HEK293 (cell line): ENCODE measurements around the gene GTF2IRD1.

Experiments
- CTCF ChIA-PET: fragments of 350-600 bp; formaldehyde crosslinking; extraction: SDS; loops from one replicate; lab custom pipeline; 2021; ENCODE audit warnings: antibody characterized with exemption; lab: Yijun Ruan, JAX
- POLR2A ChIA-PET: fragments of 300-600 bp; formaldehyde crosslinking; extraction: SDS; loops from one replicate; lab custom pipeline; 2020; ENCODE audit warnings: antibody characterized with exemption, inconsistent platforms; lab: Yijun Ruan, JAX
- H3K27ac ChIP-seq: fragments of 200-500 bp; sonication (Bioruptor generic); 2 replicates; pipeline ENCODE4 v1.5.1; 2014; ENCODE audit warnings: low read depth, low read length, control low read depth, inconsistent platforms; ENCODE audit errors: extremely low read depth
- H3K36me3 ChIP-seq, 2 experiments: fragments of 200-500 bp in 1 of 2; sonication (Bioruptor generic) in 1 of 2; 1 replicate in 1 of 2; 2 replicates in 1 of 2; pipeline ENCODE4 v1.5.1; 2014 to 2017; ENCODE audit warnings: inconsistent platforms in 2 of 2, low read length in 2 of 2; ENCODE audit not compliant: control insufficient read depth in 2 of 2, insufficient read depth in 1 of 2
- H3K4me1 ChIP-seq: fragments of 200-500 bp; sonication (Bioruptor generic); 2 replicates; pipeline ENCODE4 v1.5.1; 2014; ENCODE audit warnings: mild to moderate bottlenecking, low read length, inconsistent platforms; ENCODE audit not compliant: control insufficient read depth, insufficient read depth
- H3K4me3 ChIP-seq: 2 replicates; pipeline ENCODE4 v1.5.1; 2011; ENCODE audit warnings: low read depth, mild to moderate bottlenecking, control low read depth, low read length, moderate library complexity
- H3K9me3 ChIP-seq: fragments of 200-500 bp; sonication (Bioruptor generic); 2 replicates; pipeline ENCODE4 v1.5.1; 2014; ENCODE audit warnings: low read depth, low read length, inconsistent platforms; ENCODE audit not compliant: control insufficient read depth, insufficient read depth
- HIC1 ChIP-seq: fragments of 450-650 bp; formaldehyde crosslinking; IDR thresholded peaks from 2 replicates; pipeline ENCODE4 v1.5.1; 2016; ENCODE audit warnings: missing biosample characterization, missing genetic modification characterization
- KLF1 ChIP-seq: fragments of 450-650 bp; formaldehyde crosslinking; IDR thresholded peaks from 2 replicates; pipeline ENCODE4 v1.5.1; 2016; ENCODE audit warnings: missing biosample characterization, missing genetic modification characterization
- PBX3 ChIP-seq: sonication (generic); formaldehyde crosslinking; IDR thresholded peaks from 2 replicates; pipeline ENCODE4 v1.8.1; 2022; ENCODE audit warnings: mild to moderate bottlenecking, moderate library complexity, missing genetic modification reagents
- PRDM10 ChIP-seq: fragments of 450-650 bp; formaldehyde crosslinking; IDR thresholded peaks from 2 replicates; pipeline ENCODE4 v1.5.1; 2016; ENCODE audit warnings: missing biosample characterization, missing genetic modification characterization
- SCRT1 ChIP-seq: fragments of 450-650 bp; formaldehyde crosslinking; IDR thresholded peaks from 2 replicates; pipeline ENCODE4 v1.5.1; 2016; ENCODE audit warnings: missing biosample characterization, missing genetic modification characterization, borderline replicate concordance
- SETDB1 ChIP-seq: IDR thresholded peaks from one replicate; pipeline ENCODE4 v1.6.1; 2017; ENCODE audit warnings: mild to moderate bottlenecking, low read length, moderate library complexity, mixed read lengths; ENCODE audit not compliant: insufficient read length
- TSHZ1 ChIP-seq: fragments of 450-650 bp; formaldehyde crosslinking; IDR thresholded peaks from 2 replicates; pipeline ENCODE4 v1.5.1; 2016; ENCODE audit warnings: missing biosample characterization, missing genetic modification characterization, borderline replicate concordance
- ZBTB26 ChIP-seq: fragments of 450-650 bp; formaldehyde crosslinking; optimal IDR thresholded peaks from 2 replicates; pipeline ENCODE3; 2016; ENCODE audit warnings: missing biosample characterization, mild to moderate bottlenecking, missing genetic modification characterization
- ZNF140 ChIP-seq: fragments of 450-650 bp; formaldehyde crosslinking; IDR thresholded peaks from 2 replicates; pipeline ENCODE4 v1.5.1; 2016; ENCODE audit warnings: missing biosample characterization, missing genetic modification characterization
- ZNF16 ChIP-seq: fragments of 450-650 bp; formaldehyde crosslinking; IDR thresholded peaks from 2 replicates; pipeline ENCODE4 v1.5.1; 2016; ENCODE audit warnings: low read depth, missing biosample characterization, missing genetic modification characterization
- ZNF184 ChIP-seq: fragments of 450-650 bp; IDR thresholded peaks from 2 replicates; pipeline ENCODE4 v1.5.1; 2018; ENCODE audit warnings: missing biosample characterization, mild to moderate bottlenecking, missing genetic modification characterization
- ZNF223 ChIP-seq: fragments of 450-650 bp; formaldehyde crosslinking; IDR thresholded peaks from 2 replicates; pipeline ENCODE4 v1.5.1; 2016; ENCODE audit warnings: missing biosample characterization, missing genetic modification characterization
- ZNF274 ChIP-seq, 2 experiments: fragments of 200-500 bp in 1 of 2; fragments of 450-650 bp in 1 of 2; sonication (Bioruptor generic) in 1 of 2; formaldehyde crosslinking in 1 of 2; IDR thresholded peaks; 2 replicates each; pipeline versions ENCODE4 v1.5.1 to v1.6.1; 2014 to 2016; ENCODE audit warnings: borderline replicate concordance in 1 of 2, inconsistent platforms in 1 of 2, low read length in 1 of 2, missing biosample characterization in 1 of 2, missing genetic modification characterization in 1 of 2
- ZNF341 ChIP-seq: fragments of 450-650 bp; formaldehyde crosslinking; IDR thresholded peaks from 2 replicates; pipeline ENCODE4; 2016; ENCODE audit warnings: low read depth, missing biosample characterization, missing genetic modification characterization
- ZNF571 ChIP-seq: fragments of 450-650 bp; formaldehyde crosslinking; IDR thresholded peaks from 2 replicates; pipeline ENCODE4 v1.5.0; 2017; ENCODE audit warnings: missing biosample characterization, missing genetic modification characterization
- ZNF623 ChIP-seq: fragments of 450-650 bp; formaldehyde crosslinking; IDR thresholded peaks from 2 replicates; pipeline ENCODE4 v1.5.1; 2016; ENCODE audit warnings: missing biosample characterization, missing genetic modification characterization
- ZNF660 ChIP-seq: fragments of 450-650 bp; IDR thresholded peaks from 2 replicates; pipeline ENCODE4 v1.5.1; 2018; ENCODE audit warnings: missing biosample characterization, mild to moderate bottlenecking, missing genetic modification characterization
- ZNF785 ChIP-seq: fragments of 450-650 bp; formaldehyde crosslinking; IDR thresholded peaks from 2 replicates; pipeline ENCODE4 v1.5.1; 2016; ENCODE audit warnings: missing biosample characterization, missing genetic modification characterization

The GTF2IRD1 gene

GRCh38 chr7:74569501-74570075, 115.9 kb downstream of the GTF2IRD1 start:
- Histone ChIP-seq H3K27ac (no peak overlapping the region), H3K4me1 (no peaks in the 10 kb centered on the region), H3K4me3 (no peak overlapping the region), H3K36me3 (peaks cover 0 to 4% of the 10 kb centered on the region in 2 experiments; a peak in 1 of 3 replicates), H3K9me3 (no peaks in the 10 kb centered on the region)
- TF ChIP-seq SETDB1 (no peak), ZNF660 (tag by site-specific recombination) (no peak), PBX3 (no peak), KLF1 (tag by site-specific recombination) (no peak)
- CTCF ChIA-PET = interaction anchor here (1.0 kb wide), 1 partner anchor 24 kb away, joined by 3 read pairs; no protein-coding TSS in a partner anchor
- POLR2A ChIA-PET = interaction anchor here (0.5 to 0.7 kb wide), 2 partner anchors 49 to 79 kb away, joined by 3 to 6 read pairs; no protein-coding TSS in a partner anchor

GRCh38 chr7:74570533-74571156, 116.9 kb downstream of the GTF2IRD1 start:
- POLR2A ChIA-PET = no interaction called here
- CTCF ChIA-PET = interaction anchor here (0.6 kb wide), 1 partner anchor 13 kb away, joined by 4 read pairs; no protein-coding TSS in a partner anchor

More at GRCh38 chr7:74570533-74571156, 116.9 kb downstream of the GTF2IRD1 start:
- no peaks in the 10 kb centered on the region for H3K9me3 ChIP-seq
- no peak overlapping the region for H3K27ac ChIP-seq
- peaks cover 0 to 4% of the 10 kb centered on the region in 2 experiments; a peak in 1 of 3 replicates for H3K36me3 ChIP-seq
- no peak overlapping the region for H3K4me3 ChIP-seq
- no peak for TF ChIP-seq ZNF274 (IDR thresholded peaks at IDR 0.05; ENCODE audit: low read length)
- no peak for TF ChIP-seq ZNF274 (tag by site-specific recombination; IDR thresholded peaks at IDR 0.05; ENCODE audit: borderline replicate concordance)
- no peak for TF ChIP-seq SCRT1
- no peak for TF ChIP-seq ZNF16 (tag by site-specific recombination)
- no peak for TF ChIP-seq PRDM10
- TF ChIP-seq ZBTB26 (tag by site-specific recombination) = no peak
- TF ChIP-seq ZNF571 (tag by site-specific recombination) = no peak
- no peak for TF ChIP-seq ZNF341 (tag by site-specific recombination)
- TF ChIP-seq ZNF184 (tag by site-specific recombination) = no peak
- no peak for TF ChIP-seq TSHZ1 (tag by site-specific recombination)
- no peak for TF ChIP-seq ZNF223 (tag by site-specific recombination)
- no peak for TF ChIP-seq ZNF785
- TF ChIP-seq ZNF140 (tag by site-specific recombination) = no peak
- TF ChIP-seq HIC1 (tag by site-specific recombination) = no peak
- no peak for TF ChIP-seq ZNF623
- no peaks in the 10 kb centered on the region for H3K4me1 ChIP-seq
